Stimulated activated CD8-positive, alpha-beta memory T cell treated with anti-CD3 and anti-CD28 coated beads, Interleukin-15, amount 100 ng/mL, for 1 hour (primary cell): ENCODE measurements around the gene TTC39C.

Source experiments
- DNase-seq: peaks from one replicate; pipeline ENCODE4 v3.0.0-alpha.2; 2020; ENCODE audit warnings: low read depth

Gene TTC39C

GRCh38 chr18:24089076-24089475 is 74.5 kb downstream of the TTC39C start:
- no peak for DNase-seq

DNA sequence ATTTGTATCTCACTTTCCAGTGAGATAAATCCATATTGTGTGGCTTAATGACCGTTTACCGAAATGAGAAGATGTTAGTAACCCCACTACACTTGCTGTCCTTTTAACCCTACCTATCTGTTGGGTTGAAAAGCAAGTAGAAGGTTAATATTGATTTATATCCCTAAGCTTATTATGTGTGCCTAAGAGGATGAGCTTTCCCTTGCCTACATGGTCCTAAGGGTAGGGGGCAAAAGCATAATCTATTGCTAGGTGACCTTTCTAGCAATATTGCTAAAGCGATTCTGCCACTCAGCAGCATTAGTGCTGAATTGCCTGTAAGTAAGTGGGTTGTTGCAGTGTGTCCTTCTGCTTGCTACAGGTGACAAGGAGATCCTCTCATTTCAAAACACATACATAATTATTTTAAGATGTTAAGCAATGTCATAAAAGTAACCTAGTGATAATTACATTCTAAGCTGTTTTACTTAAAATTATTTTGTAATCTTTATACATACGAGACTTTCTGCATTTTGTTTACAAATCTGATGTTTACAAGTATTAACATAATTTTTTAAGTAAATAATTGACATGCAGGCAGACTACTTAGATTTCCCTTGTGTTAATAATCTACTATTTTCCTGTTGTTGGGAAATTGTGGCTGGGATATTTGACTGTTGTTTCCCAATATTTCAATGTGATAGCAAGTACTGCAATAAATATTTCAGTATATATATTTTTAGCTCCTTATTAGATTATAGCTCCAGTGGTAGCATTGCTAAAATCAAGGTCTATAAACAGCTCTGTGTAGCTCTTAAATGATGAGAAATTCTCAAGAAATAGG is 75.2 kb downstream of the TTC39C start:
- DNase-seq, result no peak

- no peak for DNase-seq
These were observed 76.3 kb downstream of the TTC39C start for GRCh38 chr18:24090876-24091275.

- no peak for DNase-seq
These were observed 80.0 kb downstream of the TTC39C start for GRCh38 chr18:24094561-24094960.

DNA sequence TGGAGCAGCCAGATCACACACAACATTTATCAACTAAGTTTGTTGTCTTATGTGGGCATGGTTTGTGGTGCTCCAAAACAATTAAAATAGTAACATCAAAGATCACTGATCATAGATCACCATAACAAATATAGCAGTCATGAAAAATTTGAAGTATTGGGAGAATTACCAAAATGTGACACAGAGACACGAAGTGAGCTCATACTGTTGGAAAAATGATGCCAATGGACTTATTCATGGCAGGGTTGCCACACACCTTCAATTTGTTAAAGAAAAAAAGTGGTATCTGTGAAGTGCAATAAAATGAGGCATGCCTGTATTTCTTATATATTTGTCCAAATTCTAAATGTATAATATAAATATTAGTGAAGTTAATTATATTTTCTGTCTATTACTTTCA is 81.4 kb downstream of the TTC39C start:
- DNase-seq, result no peak

GRCh38 chr18:24103320-24104021 is 88.9 kb downstream of the TTC39C start:
- DNase-seq, result no peak

- no peak for DNase-seq
These were observed 89.9 kb downstream of the TTC39C start for GRCh38 chr18:24104486-24104885.

- DNase-seq, result no peak
These were observed 94.1 kb downstream of the TTC39C start for GRCh38 chr18:24108641-24109040.

DNA sequence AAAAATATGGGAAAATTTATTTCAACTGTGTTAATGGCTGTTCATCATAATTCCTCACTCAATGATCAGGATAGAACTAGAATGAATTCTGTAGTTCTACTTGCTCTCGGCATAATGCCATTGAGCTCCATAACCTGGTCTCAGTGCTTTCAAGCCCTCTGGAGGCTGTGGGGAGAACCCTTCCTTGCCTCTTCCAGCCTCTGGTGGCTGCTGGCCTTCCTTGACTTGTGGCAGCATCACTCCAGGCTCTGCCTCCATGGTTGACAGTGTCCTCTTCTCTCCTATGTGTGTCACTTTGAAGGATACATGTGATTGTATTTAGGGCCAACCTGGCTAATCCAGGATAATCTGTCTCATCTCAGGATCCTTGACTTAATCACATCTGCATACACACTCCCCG is 97.4 kb downstream of the TTC39C start:
- DNase-seq, result no peak

- DNase-seq, result no peak
These were observed 97.9 kb downstream of the TTC39C start for GRCh38 chr18:24112464-24112863.

DNA sequence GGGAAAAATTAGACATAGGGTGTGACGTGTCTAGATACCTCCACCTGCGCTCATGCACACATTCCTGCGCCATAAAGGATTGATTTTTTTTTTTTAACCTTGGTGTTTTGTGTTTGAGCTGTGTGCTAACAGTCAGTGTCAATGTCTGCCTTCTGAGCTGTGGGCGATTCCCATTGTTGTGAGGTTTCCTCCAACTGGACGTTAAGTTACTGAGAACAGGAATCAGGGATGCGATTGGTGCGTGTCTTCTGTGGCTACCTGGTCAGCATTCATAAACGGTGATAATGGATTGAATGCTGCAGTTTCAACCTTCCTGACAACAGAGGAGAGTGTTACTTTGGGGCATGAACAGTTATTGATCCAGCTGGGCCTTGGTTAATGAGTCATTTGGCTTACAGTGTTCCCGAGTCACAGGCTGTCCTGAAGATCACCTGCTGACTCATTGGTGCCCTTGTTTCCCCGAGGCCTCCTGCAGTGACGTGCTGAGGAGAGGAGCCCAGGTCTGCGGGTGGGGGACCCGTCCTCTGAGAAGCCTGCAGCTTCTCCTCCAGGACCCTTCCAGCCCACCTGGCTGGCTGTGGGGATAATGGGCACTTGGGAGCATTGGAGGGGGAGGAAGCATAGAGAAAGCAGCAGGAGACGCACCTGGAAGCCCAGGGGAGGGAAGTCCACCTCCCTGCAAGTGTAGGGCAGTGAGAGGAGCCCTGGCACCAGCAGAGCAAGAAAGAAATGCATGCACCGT is 98.5 kb downstream of the TTC39C start:
- no peak for DNase-seq

- DNase-seq, result no peak
These were observed 100.5 kb downstream of the TTC39C start for GRCh38 chr18:24114924-24115549.

- no peak for DNase-seq
These were observed 101.1 kb downstream of the TTC39C start for GRCh38 chr18:24115628-24116027.

GRCh38 chr18:24118750-24119577 is 104.4 kb downstream of the TTC39C start:
- DNase-seq, result peak; percentile 70

- no peak for DNase-seq
These were observed 106.1 kb downstream of the TTC39C start for GRCh38 chr18:24120676-24121075.

GRCh38 chr18:24121625-24122024 is 107.1 kb downstream of the TTC39C start:
- no peak for DNase-seq

GRCh38 chr18:24126155-24126961 is 111.8 kb downstream of the TTC39C start:
- no peak for DNase-seq

- DNase-seq, result no peak
These were observed 113.2 kb downstream of the TTC39C start for GRCh38 chr18:24127735-24128134.

DNA sequence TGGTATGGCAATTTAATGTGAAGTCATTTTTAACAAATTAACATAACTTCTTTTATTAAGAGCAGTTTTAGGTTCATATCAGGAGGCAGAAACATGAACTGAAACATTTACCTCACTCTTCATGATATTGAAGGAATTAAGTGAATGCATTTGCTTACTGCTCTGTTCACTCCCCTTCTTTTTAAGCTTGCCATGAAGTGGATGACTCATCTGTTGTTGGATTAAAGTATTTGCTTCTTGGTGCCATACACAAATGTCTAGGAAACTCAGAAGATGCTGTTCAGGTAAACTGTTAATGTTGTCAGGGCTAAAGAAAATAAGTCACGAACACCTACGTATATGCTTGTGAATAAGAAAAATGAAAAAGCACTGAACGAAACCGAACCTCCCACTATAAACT is 114.1 kb downstream of the TTC39C start:
- DNase-seq, result no peak

GRCh38 chr18:24130494-24130893 is 115.9 kb downstream of the TTC39C start:
- DNase-seq, result no peak

DNA sequence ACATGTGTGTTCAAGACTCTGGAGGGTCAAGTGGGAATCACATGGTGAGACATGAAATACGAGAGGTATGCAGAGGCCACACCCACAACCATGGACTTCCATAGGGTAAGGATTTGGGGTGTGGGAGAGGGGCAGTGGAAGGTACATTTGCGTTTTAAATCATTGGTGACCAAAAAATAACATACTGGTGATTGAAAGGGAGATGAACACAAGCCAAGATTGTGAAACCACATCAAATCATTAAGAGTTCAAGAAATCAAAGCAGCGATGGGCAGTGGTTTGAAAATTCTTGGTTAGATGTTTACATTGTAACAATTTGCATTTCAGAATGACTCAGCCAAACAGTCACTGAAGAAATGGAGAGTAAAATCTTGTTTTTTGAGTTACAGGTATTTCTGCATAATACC is 122.4 kb downstream of the TTC39C start:
- DNase-seq, result no peak
